Measurements from ENCODE around the gene ACOXL.

ACOXL gene

DNA sequence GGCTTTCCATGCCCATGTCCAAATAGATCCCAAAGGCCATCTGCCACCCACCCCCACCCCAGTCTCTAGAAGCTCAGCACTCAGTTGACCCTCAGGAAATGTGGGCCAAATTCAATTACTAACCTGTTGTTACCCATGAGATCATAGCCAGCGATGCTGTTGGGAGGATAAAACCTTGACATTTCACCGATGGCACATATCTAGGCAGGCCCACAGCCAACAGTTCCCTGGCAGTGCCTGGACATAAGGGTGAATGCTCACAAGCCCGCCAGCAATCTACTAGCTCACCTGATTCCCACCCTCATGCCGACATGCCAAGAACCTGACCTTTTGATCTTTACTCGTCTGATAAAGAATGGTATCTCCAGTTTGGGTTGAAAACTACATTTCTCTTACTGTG lies 11.8 kb upstream of the ACOXL start:
- DNase-seq = no peak

DNA sequence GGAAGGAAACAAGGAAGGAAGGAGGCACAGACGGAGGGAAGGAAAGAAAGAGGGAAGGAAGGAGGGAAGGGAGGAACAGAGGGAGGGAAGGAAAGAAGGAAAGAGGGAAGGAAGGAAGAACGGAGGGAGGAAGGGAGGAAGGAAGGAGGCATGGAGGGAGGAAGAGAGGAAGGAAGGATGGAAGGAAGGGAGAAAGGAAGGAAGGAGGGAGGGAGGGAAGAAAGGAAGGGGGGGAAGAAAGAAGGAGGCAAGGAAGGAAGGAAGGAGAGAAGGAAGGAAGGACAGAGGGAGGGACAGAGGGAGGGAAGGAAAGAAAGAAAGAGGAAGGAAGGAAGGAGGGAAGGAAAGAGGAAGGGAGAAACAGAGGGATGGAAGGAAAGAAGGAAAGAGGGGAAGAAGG lies 7.6 kb upstream of the ACOXL start:
- no peak for DNase-seq

DNA sequence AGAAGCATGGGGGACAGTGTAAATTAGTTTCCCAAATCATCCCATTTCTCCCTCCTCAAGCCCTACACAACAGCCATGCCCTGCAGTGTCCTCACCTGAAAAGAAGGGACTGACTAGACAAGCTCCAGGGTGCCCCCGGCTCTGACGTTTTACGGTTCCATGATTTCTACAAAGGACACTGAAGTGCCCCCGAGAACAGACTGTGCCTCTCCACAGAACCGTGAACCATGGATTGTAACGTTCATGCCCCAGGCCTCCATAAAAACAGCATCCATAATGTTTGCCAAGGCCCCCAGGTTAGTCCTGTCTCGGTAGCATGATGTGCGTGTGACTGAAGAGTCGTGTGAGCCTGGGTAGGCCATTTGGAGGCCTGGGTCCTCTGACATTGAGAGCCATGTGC lies 7.0 kb upstream of the ACOXL start:
- no peak for DNase-seq

DNA sequence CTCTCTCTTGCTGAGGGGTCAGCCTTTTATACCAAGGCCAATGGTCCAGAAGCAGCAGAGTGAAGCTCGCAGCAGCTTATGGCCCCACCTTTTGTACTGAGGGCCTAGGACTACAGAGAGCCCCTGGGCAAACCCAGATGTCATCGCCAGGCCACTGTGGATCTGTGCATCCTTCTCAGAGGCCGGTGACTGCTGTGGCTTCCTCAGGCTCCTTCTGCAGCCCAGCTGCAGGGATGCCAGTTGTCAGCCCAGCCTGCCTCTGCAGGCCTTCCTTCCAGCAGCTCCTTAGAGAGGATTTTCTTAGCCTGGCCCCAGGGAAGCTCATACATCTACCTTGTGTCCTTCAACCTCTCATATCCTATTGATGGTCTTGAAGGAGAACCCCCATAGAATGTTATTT lies 6.5 kb upstream of the ACOXL start:
- DNase-seq = no peak

DNA sequence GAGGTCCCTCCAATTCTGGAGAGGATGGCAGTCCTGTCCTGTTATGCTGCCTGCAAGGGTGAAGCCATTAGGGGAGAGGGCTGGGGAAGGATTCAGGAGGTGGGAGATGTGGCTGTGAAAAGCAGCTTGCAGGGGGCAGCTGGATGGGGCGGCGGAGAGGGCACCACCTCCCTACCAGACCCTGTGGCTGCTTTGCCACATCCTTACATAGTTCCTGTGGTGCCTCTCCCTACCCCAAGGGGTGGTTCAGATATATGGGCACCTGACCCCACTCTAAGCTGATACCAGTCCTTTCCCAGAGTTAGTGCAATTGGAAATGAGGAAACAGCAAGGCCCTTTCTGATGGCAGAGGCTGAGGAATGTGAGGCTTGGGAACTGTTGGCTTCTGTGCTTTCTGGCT lies 6.1 kb upstream of the ACOXL start:
- no peak for DNase-seq

DNA sequence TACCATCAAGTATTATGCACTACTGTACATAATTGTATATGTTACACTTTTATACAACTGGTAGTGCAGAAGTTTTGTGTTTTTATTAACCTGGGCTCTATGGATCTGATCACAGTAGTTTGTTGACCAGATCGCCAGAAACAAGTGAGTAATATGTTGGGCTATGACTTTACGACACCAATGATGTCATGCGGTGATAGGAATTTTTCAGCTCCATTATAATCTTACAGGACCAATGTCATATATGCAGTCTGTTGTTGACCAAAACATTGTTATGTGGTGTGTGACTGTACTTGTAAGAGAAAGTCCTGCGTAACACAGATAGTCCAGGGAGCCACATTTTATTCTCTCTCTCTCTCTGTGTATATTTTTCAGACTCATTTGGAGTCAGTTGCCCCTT lies 4.5 kb upstream of the ACOXL start:
- DNase-seq = no peak

DNA sequence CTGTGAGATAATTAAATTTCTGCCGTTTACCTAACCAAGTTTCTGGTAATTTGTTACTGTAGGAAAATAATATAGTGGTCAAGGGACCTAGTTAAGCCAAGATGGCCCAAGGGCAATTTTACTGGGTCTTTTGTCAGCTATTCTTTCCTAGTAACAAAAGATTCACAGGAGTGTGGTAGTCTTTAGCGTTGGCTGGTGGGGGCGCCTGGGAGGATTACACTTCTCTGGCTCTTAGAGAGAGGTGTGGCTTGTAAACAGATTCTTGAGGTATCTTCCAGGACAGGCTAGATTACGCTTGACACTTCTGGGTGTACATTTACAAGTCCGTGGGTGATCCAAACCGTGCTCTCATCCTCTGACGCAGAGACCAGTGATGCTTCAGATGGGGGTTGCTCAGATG lies 3.3 kb upstream of the ACOXL start:
- no peak for DNase-seq

DNA sequence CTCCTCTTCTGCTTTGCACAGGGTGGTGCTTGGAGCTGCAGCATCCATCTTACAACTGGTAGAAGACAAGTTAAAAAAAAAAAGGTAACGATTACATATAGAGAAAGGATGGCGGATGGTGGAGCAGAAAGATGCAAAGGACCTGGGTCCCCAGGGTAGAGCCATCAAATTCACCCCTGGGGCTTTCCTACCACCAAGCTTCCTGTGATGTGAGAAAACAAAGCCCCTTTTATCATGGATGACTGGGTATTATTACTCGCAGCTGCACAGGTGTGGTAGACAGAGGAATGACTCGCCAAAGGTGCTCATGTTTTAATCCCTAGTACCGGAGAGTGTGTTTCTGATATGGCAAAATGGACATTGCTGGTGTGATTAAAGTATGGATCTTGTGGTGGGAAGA lies 1.3 kb upstream of the ACOXL start:
- no peak for DNase-seq

DNA sequence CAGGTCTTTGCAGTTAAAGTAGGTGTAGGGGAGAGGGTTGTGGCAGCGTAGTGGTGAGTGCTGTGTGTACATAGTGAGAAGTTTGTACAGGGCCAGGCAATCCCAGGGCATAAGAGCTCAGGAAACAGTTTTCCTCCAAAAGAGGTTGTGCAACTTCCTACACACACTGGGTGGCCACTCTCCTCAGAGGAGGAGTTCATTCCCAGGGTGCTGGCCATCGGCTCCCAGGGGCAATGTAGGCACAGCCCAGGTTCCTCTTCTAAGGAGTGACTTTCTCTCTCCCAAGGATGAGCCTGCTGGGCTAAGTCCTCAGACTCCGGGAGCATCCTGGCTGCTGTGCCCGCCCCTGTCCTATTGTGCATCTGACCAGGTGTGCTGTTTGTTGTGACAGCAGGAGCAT lies 3.0 kb downstream of the ACOXL start:
- no peak for DNase-seq

DNA sequence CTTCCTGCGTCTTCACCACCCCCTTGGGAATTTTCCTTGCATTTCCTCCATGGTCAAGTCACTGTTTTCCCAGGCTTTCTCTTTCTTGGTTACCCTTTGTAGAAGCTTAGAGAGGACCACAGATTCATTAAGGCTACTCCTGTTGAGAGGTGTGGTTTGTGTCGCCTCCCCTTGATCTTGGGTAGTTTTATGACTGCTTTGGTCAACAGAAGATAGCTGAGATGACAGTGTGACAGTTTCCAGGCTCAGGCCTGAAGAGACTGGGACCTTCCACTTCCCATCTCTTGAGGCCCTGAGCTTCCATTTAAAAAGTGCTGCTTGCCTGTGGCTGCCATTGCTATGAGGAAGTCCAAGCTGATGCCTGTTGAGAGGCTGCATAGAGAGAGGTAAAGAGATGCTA lies 5.4 kb downstream of the ACOXL start:
- DNase-seq = no peak

DNA sequence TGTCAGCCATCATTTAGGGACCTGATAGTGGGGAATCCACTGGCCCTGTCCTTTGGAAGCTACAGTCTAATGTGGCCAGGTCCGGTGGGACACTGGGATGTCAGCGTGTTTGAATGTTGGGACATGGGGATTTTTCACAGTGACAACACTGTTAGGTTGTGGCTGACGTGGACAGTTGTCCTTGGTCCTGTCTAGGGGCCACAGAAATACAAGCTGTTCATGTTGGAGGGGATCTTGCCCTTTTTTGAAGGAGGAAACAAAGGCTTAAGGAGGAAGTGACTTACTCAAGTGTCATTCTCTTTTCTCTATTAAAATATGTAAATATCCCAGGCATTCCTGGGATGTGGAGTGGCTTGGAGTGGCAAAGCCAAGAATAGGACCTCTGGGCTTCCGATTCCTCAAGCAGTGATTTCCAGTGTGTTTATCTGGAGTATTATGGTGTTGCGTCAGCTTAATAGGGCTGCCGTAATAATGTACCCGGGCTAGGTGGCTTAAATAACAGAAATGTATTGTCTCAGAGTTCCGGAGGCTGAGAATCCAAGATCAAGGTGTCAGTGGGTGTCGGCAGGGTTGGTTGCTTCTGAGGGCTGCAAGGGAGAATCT lies 8.5 kb downstream of the ACOXL start:
- no peak for DNase-seq

DNA sequence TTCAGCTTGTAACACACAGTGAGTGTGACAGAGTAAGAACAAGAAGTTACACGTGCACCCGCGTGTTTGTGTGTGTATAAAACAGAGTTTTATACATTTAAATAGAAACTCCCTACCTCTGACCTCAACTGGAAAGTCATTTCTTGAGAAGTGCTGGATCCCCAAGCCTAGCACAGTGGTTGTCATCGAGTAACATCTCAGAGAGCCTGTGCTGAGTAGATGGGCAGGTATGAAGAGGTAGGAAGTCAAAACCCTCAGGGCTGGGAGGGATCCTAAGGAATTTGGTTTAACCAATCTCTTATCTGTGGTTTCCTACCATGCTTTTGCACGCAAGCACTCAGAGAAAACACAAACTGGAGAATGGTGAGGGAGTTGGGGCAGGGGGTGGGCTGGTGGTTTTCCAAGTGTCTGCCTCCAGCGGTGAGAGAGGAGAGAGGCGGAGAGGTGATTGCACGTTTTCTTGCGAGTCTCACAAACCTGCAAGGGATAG lies 9.2 kb downstream of the ACOXL start:
- no peak for DNase-seq

DNA sequence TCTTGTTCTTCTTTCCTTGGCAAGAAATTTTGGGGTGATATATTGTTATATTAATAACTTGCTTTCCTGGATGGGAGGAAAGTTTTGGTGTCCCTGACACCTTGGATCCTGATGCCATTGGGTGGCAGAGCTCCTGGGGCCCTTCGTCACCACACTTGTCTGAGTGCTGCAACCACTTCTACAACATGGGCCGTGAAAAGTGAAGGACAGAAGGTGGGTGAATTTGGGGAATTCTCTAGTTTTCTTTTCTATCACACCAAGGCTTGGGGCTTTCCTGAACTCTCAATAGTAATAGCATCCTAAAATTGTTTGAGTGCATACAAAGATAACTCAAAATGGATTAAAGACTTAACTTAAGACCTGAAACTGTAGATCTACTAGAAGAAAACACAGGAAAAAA lies 10.0 kb downstream of the ACOXL start:
- DNase-seq = no peak

DNA sequence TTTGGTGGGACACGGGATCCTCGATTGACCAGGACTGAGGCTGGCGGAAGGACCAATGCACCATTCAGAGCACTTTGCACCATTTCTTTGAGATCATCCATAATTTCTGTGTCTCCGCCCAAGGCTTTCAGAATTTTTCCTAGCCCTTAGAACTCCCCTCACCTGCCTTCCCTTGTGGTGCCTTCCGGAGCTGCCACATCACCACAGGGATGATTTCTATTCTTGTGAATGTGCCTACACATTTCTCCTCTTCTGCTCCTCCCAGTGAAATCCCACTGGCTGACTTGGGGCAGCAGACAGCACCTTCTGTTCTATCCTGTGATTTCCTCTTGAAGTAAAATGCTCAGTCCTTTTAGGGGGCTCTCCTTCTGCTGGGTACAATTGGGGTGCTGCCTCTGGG lies 11.2 kb downstream of the ACOXL start:
- DNase-seq = no peak

DNA sequence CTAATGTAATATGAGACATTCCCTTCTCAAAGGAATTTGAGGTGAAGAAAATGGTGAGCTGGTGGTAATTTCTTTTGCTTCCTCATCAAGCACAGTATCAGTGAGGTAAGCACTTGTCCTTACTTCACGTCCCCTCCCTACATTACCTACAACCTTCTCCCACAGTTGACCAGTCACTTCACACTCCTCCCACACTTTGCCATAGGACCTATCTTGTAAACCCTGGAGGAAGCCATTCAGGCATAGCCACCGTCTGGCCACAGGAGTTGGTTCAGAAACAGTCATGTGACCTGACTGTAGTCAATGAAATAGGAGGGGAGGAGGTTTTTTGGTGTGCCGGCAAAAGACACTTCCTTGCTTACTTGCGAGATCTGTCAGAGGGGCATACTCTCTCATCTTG lies 12.1 kb downstream of the ACOXL start:
- no peak for DNase-seq

DNA sequence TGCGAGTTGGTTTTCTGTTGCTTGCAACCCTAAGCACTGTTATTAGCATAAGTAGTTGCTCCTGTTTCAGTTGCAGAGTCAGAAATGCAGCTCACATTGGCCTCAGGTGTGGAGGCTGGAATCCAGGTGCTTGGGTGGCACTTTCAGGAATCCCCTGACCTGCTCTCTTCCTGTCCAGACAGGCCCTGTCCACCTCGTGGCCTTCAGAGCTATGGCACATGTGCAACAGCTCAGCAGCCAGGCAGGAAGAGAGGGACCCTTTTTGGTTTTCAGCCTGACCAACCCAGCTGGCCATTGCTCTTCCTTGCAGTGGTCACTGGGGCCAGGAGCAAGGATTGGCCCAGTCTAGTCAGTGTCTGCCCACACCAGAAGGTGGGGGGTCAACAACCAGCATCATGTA lies 12.7 kb downstream of the ACOXL start:
- DNase-seq = no peak

DNA sequence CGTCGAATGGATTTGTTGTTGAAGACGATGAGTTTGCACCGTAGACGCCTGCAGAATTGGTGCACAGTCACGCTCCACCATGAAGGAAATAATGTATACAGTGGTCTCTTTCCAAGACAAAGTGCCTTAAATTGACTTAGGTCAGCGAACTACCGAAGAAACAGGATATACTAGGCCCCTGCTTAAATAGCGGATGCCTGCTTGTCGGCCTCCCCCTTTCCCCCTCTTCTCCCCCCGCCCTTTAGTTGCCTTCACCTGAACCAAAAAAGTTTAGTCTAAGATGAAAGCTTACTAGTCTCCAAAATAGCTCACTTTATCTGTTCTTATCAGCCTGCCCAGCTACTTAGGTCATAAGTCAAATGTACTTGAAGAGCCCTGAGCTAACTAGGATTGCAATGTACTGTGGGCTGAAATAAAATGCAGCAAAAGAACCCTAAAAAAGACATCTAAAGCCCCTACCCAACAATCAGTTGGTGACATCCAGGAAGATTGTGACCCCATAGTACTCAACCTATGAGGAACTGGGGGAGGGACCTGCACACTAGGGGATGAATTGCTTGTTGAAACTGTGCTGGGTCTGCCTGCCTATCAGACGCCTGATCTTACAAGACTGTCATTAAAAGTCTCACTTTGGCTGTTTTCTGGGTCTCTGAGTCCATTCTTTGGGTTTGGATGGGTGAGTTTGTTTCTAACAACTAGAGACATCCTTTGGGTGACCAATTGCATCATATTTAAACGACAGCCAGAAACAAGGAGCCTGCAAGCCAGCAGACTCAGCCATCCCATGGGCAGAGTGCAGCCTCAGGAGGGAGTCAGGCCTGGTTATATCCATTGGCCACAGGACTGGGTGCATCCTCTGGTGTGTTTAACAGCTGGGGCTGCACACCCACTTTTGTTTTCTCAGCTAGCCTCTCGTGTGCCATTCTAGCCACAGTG lies 14.5 kb downstream of the ACOXL start:
- DNase-seq = no peak

DNA sequence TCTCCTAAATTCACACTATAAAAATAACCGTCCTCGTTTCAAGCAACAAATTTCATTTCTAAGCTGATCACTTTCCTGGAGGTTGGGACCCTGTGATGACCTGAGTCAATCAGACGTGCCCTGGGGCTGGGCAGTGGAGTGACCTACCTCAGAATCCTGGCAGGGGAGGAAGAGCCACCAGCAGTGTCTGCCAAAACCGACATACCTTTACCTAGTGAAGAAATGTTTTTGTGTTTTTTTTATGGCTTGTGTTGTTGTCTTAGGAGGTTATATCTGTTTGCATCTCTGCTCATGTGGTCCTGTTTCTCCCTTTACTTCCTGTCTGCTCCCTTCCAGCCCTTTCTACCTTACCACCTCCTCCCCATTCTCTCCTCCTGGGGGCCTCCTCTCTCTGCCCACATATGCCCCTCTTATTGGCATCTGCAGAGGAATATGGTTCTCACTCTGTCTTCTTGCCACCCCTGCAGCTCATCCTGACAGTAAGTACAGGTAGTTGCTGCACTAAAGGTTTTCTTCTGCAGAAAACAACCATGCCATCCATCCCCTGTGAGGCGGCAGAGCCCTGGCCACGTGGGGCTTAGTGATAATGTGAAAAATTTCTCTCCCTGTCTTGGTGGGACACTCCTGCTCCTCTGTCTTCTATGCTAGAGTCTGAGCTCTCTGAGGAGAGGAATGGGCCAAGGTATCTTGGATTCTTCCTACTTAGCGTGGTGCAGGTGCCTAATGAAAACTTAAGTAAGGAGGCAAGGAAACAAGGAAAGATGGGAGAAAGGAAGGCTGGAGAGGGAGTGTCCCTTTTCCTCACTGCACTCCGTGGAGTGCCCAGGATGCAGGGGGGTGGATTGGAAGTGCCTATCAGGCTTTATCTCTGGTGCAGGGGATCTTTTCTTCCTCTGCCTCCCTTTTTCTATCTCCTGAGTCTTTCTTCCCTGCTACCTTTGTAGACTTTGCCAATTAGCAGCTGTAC lies 15.4 kb downstream of the ACOXL start:
- DNase-seq = no peak

DNA sequence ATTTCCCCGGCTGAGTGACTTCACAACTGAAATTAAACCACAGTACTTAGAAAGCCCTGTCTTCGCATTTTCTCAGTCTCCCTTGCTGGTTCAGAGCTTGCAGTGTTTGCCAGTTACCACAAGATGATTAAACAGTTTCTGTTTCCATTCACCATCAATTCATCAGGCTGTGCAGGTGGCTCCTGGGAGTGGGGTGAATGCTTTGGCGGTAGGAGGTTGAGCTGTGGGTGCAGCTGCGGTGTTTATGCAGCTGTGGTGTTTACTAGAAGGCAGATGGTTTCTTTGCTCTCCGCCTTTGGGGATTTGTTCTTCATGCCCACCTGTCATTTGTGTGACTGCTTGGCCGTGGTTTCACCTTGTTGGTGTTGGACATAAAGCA lies 16.1 kb downstream of the ACOXL start:
- DNase-seq = no peak

DNA sequence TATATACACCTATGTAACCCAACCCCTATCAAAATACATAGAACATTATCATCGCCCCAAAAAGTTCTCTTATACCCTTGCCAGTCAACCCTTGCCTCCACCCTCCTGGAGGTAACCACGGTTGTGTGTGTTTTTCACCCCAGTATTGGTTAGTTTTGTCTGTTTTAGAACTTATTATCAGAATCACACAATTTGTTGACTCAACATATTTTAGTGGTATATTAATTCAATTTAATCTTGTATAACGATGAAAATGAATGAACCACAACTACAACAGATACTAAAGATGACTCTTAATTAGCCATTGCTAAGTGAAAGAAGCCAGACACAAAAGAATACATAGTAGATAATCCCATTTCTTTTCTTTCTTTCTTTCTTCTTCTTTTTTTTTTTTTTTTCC lies 19.3 kb downstream of the ACOXL start:
- DNase-seq = no peak

DNA sequence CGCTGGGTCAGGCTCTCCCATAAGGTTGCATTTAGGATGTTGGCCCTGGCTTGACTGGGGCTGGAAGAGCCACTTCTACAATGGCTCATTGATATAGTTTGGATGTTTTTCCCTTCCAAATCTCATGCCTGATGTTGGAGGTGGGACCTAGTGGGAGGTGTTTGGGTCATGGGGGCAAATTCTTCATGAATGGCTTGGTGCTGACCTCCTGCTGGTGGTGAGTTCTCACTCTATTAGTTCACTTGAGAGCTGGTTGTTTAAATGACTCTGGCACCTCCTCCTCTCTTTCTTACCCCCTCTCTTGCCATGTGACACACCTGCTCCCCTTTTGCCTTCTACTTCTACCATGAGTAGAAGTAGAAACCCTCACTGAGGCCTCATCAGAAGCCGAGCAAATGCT lies 20.5 kb downstream of the ACOXL start:
- no peak for DNase-seq

DNA sequence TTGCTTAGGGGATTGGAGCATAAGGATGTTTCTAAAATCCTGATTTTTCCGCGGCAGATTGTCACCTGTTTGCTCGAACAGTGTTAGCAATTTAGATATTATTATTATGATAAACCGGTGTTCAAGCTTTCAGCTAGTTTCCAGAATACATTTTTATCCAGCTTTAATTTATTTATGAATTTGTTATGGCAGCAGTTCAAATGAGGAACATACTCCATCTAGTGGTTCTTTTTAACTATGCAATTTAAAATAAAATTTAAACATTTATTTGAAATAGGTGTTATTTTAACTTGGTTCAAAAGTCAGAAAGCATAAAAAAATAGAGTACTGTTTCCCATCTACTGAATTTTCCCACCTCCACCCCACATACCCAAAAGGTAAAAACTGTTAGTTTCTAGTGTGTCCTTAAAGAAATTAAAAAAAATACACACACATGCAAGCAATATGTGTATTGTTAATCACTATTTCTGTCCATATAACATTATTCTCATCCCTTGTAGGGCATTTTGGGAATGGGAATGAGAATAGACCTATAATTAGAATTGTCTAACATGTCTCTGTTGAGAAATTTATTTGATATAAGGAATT lies 23.2 kb downstream of the ACOXL start:
- no peak for DNase-seq

DNA sequence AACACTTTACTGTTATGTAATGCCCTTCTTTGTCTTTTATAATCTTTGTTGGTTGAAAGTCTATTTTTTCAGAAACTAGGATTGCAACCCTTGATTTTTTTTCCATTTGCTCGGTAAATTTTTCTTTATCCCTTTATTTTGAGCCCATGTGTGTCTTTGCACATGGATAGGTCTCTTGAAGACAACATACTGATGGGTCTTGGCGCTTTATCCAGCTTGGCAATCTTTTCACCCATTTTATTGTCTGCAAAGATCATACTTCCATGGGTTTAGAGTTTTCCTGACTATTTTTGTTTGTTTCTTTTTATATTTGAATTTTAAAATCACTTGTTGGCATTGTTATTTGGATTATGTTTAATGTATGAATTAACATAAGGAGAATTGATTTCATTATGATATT lies 27.0 kb downstream of the ACOXL start:
- DNase-seq = no peak
